HepG2 (cell line): ENCODE data around the gene CRK. TPM values are rescaled to one million over a fixed set of nuclear protein-coding genes. Genes with fewer than 3 reads are reported as not detected.

Source experiments
- ARID4A ChIP-seq: sonication (generic); formaldehyde crosslinking; IDR thresholded peaks from 2 replicates; pipeline ENCODE4 v1.5.0; 2020; ENCODE audit warnings: mild to moderate bottlenecking, missing genetic modification reagents, borderline replicate concordance
- BRCA1 ChIP-seq: sonication (generic); formaldehyde crosslinking; IDR thresholded peaks from 2 replicates; pipeline ENCODE4 v1.4.0; 2020; ENCODE audit warnings: missing genetic modification reagents
- CCAR2 ChIP-seq: fragments of 200-400 bp; formaldehyde crosslinking; optimal IDR thresholded peaks from 2 replicates; pipeline ENCODE3; 2018; ENCODE audit warnings: low read depth, mild to moderate bottlenecking, low read length, moderate library complexity
- CERS6 ChIP-seq: sonication (generic); formaldehyde crosslinking; IDR thresholded peaks from 2 replicates; pipeline ENCODE4 v1.5.0; 2020; ENCODE audit warnings: missing genetic modification reagents
- HOXA3 ChIP-seq: sonication (generic); formaldehyde crosslinking; IDR thresholded peaks from 2 replicates; pipeline ENCODE4 v1.5.0; 2020; ENCODE audit warnings: missing genetic modification reagents
- MAX ChIP-seq: IDR thresholded peaks from 2 replicates; pipeline ENCODE4 v1.6.1; 2012; ENCODE audit warnings: inconsistent platforms
- MEIS2 ChIP-seq: sonication (generic); formaldehyde crosslinking; IDR thresholded peaks from 2 replicates; pipeline ENCODE4 v1.9.0; 2021; ENCODE audit warnings: mild to moderate bottlenecking, missing genetic modification reagents
- PREB ChIP-seq: sonication (generic); formaldehyde crosslinking; IDR thresholded peaks from 2 replicates; pipeline ENCODE4 v1.4.0; 2020; ENCODE audit warnings: missing genetic modification reagents
- SALL2 ChIP-seq: sonication (generic); formaldehyde crosslinking; IDR thresholded peaks from 2 replicates; pipeline ENCODE4 v1.8.1; 2023; ENCODE audit warnings: mild to moderate bottlenecking, missing genetic modification reagents, inconsistent platforms
- ZBTB26 ChIP-seq: IDR thresholded peaks from 2 replicates; pipeline ENCODE4 v1.6.1; 2016; ENCODE audit warnings: missing compliant biosample characterization, missing genetic modification reagents, borderline replicate concordance
- ZHX1 ChIP-seq: sonication (generic); formaldehyde crosslinking; IDR thresholded peaks from 2 replicates; pipeline ENCODE4 v1.8.1; 2022; ENCODE audit warnings: low read depth, mild to moderate bottlenecking, missing genetic modification reagents
- ZNF180 ChIP-seq: sonication (generic); formaldehyde crosslinking; IDR thresholded peaks from 2 replicates; pipeline ENCODE4 v1.4.0; 2020; ENCODE audit warnings: low read depth, missing genetic modification reagents, borderline replicate concordance
- ZNF460 ChIP-seq: sonication (generic); formaldehyde crosslinking; IDR thresholded peaks from 2 replicates; pipeline ENCODE4 v1.5.1; 2020; ENCODE audit warnings: missing genetic modification reagents, mild to moderate bottlenecking, borderline replicate concordance
- ZNF572 ChIP-seq: sonication (generic); formaldehyde crosslinking; IDR thresholded peaks from 2 replicates; pipeline ENCODE4 v1.5.1; 2020; ENCODE audit warnings: mild to moderate bottlenecking, missing genetic modification reagents
- polyA plus RNA-seq, 8 experiments: library from polyadenylated mRNA; depleted of rRNA in 3 of 8; stranded (reverse) in 7 of 8; unstranded in 1 of 8; fragments of >200 nt; fragmentation: Illumina TruSeq in 4 of 8; extraction: Trizol in 4 of 8; gene quantifications; 2 replicates each; pipeline versions ENCODE4 v1.2.1 to v1.2.3, GENCODE V29; 2011 to 2016; ENCODE audit warnings: low read depth in 4 of 8, missing spikeins in 1 of 8, mixed read lengths in 1 of 8; ENCODE audit not compliant: insufficient read depth in 1 of 8
- total RNA-seq, 5 experiments: library from RNA; depleted of rRNA; stranded (reverse); fragments of >200 nt; fragmentation: Illumina TruSeq; extraction: Trizol; gene quantifications; 2 replicates each; pipeline ENCODE4 v1.2.3, GENCODE V29; 2016; ENCODE audit warnings: low read depth in 1 of 5

Gene CRK
- total and polyA plus RNA-seq, 2 of the 13 experiments (the other 11 are each of a cell fraction or from before 2014, with no cell fraction given), result 47.4 to 54.2 TPM

DNA sequence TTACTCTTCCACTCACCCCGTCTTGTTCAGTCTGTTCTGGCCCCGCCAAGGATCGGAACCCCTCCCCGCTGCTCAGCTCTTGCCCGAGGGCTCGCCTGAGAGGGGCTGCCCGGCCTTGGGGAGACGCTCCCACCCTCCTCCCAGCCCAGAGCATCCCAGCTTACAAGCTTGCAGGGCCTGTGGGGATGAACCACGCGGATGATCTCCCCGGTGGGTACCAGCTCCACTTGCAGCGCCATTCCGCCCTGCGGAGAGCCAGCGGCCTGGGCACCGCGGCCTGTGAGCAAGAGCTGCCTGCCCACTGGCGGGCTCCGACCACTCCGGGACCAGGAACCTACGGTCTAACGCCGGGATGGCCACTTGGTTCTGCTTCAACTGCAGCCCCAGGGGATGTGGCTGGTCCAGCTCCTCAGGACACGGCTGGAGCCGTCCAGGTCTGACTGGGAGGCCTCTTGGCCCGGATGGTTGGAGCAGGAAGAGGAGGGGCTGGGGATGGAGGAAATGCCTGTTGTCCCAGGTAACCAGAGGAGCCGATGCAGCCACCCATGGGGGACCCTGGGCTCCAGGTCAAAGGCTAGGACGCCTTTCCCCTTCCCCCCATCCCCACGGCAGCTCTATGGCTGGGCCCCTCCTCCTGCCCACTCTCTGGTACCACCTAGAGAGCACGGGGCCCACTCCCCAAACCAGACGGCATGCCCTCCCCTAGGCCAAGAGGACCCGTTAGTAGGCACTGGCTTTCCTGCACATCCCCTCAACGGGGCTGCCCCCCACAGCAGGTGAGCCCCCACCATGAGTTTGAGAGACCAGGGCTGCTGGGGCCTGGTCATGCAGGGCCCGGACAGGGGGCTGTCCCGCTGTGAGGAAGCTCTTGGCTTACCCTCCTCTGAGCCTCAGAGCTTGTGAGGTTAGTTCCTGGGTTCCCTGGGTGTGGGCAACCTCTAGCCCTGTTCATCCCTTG, 36.5 kb upstream of the CRK start, which contains the start of gene MYO1C (continued):
- TF ChIP-seq ZHX1 (CRISPR knock-in tag) (no peak), MAX (no peak), ZBTB26 (CRISPR knock-in tag) (no peak), ZNF180 (CRISPR knock-in tag) (0 out of 2 replicates have a peak, but pooled peaks have one; percentile 55), ARID4A (CRISPR knock-in tag) (peak; percentile 42; the same call in 1 of the 2 replicates), PREB (CRISPR knock-in tag) (no peak), ZNF460 (no peak), MEIS2 (no peak), SALL2 (CRISPR knock-in tag) (no peak), HOXA3 (CRISPR knock-in tag) (peak; percentile 21; the same call in 1 of the 2 replicates), CERS6 (CRISPR knock-in tag) (no peak), BRCA1 (CRISPR knock-in tag) (no peak), CCAR2 (no peak), ZNF572 (no peak; the same call in 1 of the 2 replicates)
- TF ChIP-seq, all 625 proteins: peak for 48
